Thyroid gland (tissue), 4 donors: ENCODE results near the gene NF1. TPM values are rescaled to one million over a fixed set of nuclear protein-coding genes. Genes with fewer than 3 reads are reported as not detected.
"Not testable (repeated sequence)": the region's sequence is repeated elsewhere in the genome, so short reads cannot be mapped to it uniquely, and the experiment has no call there.

ENCODE experiments used
- DNase-seq, 2 donors: peaks; one replicate each; pipeline ENCODE4 v3.0.0-alpha.2; 2019
- H3K27ac ChIP-seq, 3 donors: fragments of 200-600 bp; sonication (generic); 1 replicate in 2 of 3; 2 replicates in 1 of 3; pipeline ENCODE4 v1.5.1; 2016 to 2019; ENCODE audit warnings: mild to moderate bottlenecking in 1 of 3, moderate library complexity in 1 of 3
- H3K27me3 ChIP-seq: fragments of 200-600 bp; sonication (generic); one replicate; pipeline ENCODE4 v1.5.1; 2019
- H3K36me3 ChIP-seq, 2 donors: fragments of 200-600 bp; sonication (generic); one replicate each; pipeline ENCODE4 v1.5.1; 2016 to 2019
- H3K4me1 ChIP-seq, 2 donors: fragments of 200-600 bp; sonication (generic); one replicate each; pipeline ENCODE4 v1.5.1; 2017 to 2019
- H3K4me3 ChIP-seq, 3 donors: fragments of 200-600 bp; sonication (generic); replicated peaks in 1 of 3; 1 replicate in 2 of 3; 2 replicates in 1 of 3; pipeline ENCODE4 v1.5.1; 2016; ENCODE audit warnings: mild to moderate bottlenecking in 1 of 3
- H3K9me3 ChIP-seq: fragments of 200-600 bp; sonication (generic); one replicate; pipeline ENCODE4 v1.5.1; 2017
- POLR2A ChIP-seq, 2 donors: fragments of 450-650 bp; IDR thresholded peaks; one replicate each; pipeline ENCODE4 v1.6.1; 2017; ENCODE audit warnings: antibody characterized with exemption in 2 of 2, mild to moderate bottlenecking in 2 of 2, moderate library complexity in 1 of 2
- WGBS, 2 donors: methylation state at CpG; one replicate each; pipeline ENCODE4 v1.1.5; 2017; 5-methylcytosine and 5-hydroxymethylcytosine counted together
- intact Hi-C: fragments of 100-400 bp; cut with DNase I; formaldehyde crosslinking; loops from one replicate; pipeline ENCODE4 v1.15.1; 2023
- total RNA-seq, 4 donors: library from RNA; depleted of rRNA; stranded (reverse); fragments of >200 nt; gene quantifications; one replicate each; pipeline ENCODE4 v1.2.3, GENCODE V29; 2016
- TF ChIP-seq, protein P1 (sequence below), 6 experiments: fragments of 200-600 bp in 3 of 6; fragments of 450-650 bp in 3 of 6; sonication (generic) in 3 of 6; IDR thresholded peaks; one replicate each; pipeline ENCODE4 v1.5.1; 2016 to 2019; ENCODE audit warnings: antibody characterized with exemption in 6 of 6, mild to moderate bottlenecking in 2 of 6, inconsistent platforms in 1 of 6, moderate library complexity in 1 of 6

Gene NF1
- total RNA-seq, 4 donors from 2014 or later = 102 to 208 (median 129) TPM

DNA sequence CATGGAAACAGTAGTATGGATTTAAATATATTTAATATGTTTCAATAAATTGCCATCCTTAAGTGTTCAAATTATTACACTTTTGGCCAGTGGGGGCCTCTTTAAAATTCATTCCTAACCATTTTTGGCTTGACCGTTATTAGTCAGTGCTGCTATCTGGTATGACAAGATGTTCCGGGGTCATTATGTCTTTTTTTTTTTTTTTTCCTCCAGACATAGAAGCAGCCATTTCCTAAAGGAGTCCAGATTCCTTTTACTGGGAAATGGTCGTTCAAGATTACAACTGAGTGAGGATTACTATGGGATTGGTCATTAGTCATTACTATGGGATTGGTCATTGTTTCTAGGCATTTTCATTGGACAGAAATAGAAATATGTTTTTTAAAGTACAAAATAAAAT is 53.4 kb downstream of the NF1 start:
- intact Hi-C loops = no loop called here

DNA sequence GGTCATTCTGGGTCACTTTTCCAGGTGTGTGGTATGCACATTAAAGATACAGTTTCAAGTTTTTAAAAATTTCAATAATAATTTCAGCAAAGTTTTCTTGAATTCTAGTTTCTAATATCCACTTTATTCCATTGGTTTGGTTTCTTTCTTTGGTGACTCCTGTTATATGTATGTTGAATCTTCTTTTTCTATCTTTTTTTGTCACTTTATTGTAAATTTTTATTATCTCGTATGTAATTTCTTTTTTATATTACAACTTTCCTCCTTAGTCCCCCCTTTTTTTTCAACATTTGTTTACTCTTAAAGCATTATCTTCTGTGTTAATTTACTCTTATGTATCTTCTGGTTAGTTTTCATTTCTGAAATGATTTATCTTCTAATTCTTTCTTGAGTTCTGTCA is 57.5 kb downstream of the NF1 start:
- 94 to 95% methylated on average over 1 of the region's 1 CpG for WGBS, 2 donors
- H3K4me1 ChIP-seq = peaks cover 6 to 9% of the 10 kb centered on the region in 2 donors
- no peaks in the 10 kb centered on the region for H3K27me3 ChIP-seq
- H3K36me3 ChIP-seq = peaks cover 0 to 7% of the 10 kb centered on the region in 2 donors
- H3K27ac ChIP-seq = no peak overlapping the region
- intact Hi-C loops = no loop called here
- TF ChIP-seq, protein P1, sequence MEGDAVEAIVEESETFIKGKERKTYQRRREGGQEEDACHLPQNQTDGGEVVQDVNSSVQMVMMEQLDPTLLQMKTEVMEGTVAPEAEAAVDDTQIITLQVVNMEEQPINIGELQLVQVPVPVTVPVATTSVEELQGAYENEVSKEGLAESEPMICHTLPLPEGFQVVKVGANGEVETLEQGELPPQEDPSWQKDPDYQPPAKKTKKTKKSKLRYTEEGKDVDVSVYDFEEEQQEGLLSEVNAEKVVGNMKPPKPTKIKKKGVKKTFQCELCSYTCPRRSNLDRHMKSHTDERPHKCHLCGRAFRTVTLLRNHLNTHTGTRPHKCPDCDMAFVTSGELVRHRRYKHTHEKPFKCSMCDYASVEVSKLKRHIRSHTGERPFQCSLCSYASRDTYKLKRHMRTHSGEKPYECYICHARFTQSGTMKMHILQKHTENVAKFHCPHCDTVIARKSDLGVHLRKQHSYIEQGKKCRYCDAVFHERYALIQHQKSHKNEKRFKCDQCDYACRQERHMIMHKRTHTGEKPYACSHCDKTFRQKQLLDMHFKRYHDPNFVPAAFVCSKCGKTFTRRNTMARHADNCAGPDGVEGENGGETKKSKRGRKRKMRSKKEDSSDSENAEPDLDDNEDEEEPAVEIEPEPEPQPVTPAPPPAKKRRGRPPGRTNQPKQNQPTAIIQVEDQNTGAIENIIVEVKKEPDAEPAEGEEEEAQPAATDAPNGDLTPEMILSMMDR (IDR thresholded peaks at IDR 0.05) = no peak
- no peak for TF ChIP-seq POLR2A (IDR thresholded peaks at IDR 0.05)
- no peak for DNase-seq
- no peaks in the 10 kb centered on the region for H3K9me3 ChIP-seq
- H3K4me3 ChIP-seq = no peak overlapping the region

More for the DNA sequence above, 53.4 kb downstream of the NF1 start:
- Histone ChIP-seq H3K27me3 (no peaks in the 10 kb centered on the region), H3K36me3 (no peaks in the 10 kb centered on the region), H3K9me3 (no peaks in the 10 kb centered on the region), H3K4me1 (peaks cover 6 to 12% of the 10 kb centered on the region in 2 donors), H3K27ac (no peak overlapping the region), H3K4me3 (no peak overlapping the region)
- no peak for DNase-seq
- WGBS, 2 donors = 74 to 81% methylated on average over 3 of the region's 3 CpGs
- TF ChIP-seq, protein P1 (IDR thresholded peaks at IDR 0.05) = no peak
- no peak for TF ChIP-seq POLR2A (IDR thresholded peaks at IDR 0.05)

DNA sequence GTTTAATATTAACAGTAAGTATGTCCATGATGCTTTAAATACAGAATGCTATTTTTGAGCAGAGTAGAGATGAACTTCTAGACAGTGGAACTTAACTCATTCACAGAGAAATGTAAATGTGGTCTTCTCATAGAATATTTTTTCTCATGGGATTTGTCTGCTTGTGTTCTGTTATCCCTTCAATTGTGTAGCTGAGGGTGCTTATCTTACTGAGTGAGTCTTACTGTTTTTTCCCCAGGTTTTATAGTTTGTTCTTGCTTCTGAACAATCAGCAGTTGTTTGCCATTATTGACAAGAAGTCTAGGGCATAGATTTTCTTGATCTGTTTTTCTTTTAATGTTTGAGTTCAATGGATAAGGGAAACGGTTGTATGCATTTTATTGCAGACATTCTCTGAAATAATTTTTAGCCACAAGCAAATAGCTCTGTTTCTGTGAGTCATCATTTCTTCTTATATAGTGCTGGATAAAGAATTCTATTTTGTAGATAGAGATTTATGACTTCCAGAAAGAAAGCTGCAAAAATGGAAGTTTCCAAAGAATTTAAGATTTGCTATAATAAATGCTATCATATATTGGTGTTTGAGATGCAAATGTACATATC is 60.5 kb downstream of the NF1 start:
- no peaks in the 10 kb centered on the region for H3K9me3 ChIP-seq
- no peak for TF ChIP-seq POLR2A (IDR thresholded peaks at IDR 0.05)
- TF ChIP-seq, protein P1 (IDR thresholded peaks at IDR 0.05) = no peak
- no peak overlapping the region for H3K27ac ChIP-seq
- DNase-seq = no peak
- H3K4me3 ChIP-seq = no peak overlapping the region
- H3K36me3 ChIP-seq = peaks cover 0 to 7% of the 10 kb centered on the region in 2 donors
- 71 to 81% methylated on average over 1 of the region's 1 CpG for WGBS, 2 donors
- no peaks in the 10 kb centered on the region for H3K27me3 ChIP-seq
- H3K4me1 ChIP-seq = no peaks in the 10 kb centered on the region
- intact Hi-C loops = no loop called here

DNA sequence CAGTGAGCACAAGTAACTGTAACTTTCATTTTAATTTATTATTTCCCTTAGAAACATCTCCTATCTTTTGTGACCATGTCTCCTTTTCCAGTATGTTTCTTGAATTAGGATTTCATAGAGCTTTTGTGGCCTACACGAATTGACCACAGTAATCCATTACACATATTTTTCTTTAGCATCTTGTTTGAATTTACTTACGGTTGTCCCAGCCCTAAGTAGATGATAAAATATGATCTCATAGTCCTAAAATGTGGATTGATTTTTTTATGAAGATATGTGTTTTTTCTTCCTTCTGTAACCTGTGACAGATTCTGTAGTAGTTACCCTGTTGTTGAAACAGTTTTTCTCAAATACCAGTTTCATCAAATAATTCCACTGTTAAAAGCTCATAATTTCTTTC is 61.5 kb downstream of the NF1 start:
- Histone ChIP-seq H3K36me3 (peaks cover 0 to 7% of the 10 kb centered on the region in 2 donors), H3K27ac (no peak overlapping the region), H3K4me3 (no peak overlapping the region), H3K4me1 (no peaks in the 10 kb centered on the region), H3K9me3 (no peaks in the 10 kb centered on the region), H3K27me3 (no peaks in the 10 kb centered on the region)
- 89 to 90% methylated on average over 2 of the region's 2 CpGs for WGBS, 2 donors
- TF ChIP-seq, protein P1 (IDR thresholded peaks at IDR 0.05) = no peak
- no peak for TF ChIP-seq POLR2A (IDR thresholded peaks at IDR 0.05)
- DNase-seq = no peak
- intact Hi-C loops = no loop called here

DNA sequence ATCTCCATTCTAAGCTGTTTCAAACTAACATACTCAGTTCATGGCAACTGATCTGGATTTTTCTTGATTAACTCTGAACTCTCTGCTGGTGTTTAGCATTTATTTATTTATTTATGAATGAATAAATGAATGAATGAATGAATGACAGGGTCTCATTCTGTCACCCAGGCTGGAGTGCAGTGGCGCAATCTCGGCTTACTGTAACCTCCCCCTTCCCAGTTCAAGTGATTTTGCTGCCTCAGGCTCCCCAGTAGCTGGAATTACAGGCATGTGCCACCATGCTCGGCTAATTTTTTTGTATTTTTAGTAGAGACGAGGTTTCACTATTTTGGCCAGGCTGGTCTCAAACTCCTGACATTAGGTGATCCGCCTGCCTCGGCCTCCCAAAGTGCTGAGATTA is 62.1 kb downstream of the NF1 start:
- not testable (repeated sequence) for H3K4me3 ChIP-seq
- WGBS, 2 donors = 95 to 97% methylated on average over 6 of the region's 6 CpGs

More for the DNA sequence above, 62.1 kb downstream of the NF1 start:
- H3K9me3 ChIP-seq, H3K27me3 ChIP-seq, DNase-seq, H3K27ac ChIP-seq, H3K36me3 ChIP-seq, H3K4me1 ChIP-seq, intact Hi-C loops: not testable (repeated sequence)
